Omental fat pad (tissue), 4 donors: ENCODE measurements around the gene QSOX1. TPM values are rescaled to one million over a fixed set of nuclear protein-coding genes. Genes with fewer than 3 reads are reported as not detected.

Source experiments
- ATAC-seq: fragments of 150-250 bp; one replicate; pipeline ENCODE4 v1.9.1; 2016; ENCODE audit warnings: mild to moderate bottlenecking, moderate library complexity; ENCODE audit not compliant: low FRiP score
- DNase-seq: peaks from one replicate; pipeline ENCODE4 v3.0.0-alpha.2; 2019; ENCODE audit warnings: low spot score
- total RNA-seq, 4 donors: library from RNA; depleted of rRNA; stranded (reverse); fragments of >200 nt; gene quantifications; one replicate each; pipeline ENCODE4 v1.1.0, GENCODE V29; 2016
- TF ChIP-seq, protein P1 (sequence below), 3 donors: fragments of 450-650 bp; IDR thresholded peaks; one replicate each; pipeline ENCODE4 v1.5.1; 2016 to 2017; ENCODE audit warnings: antibody characterized with exemption in 3 of 3, mild to moderate bottlenecking in 3 of 3, moderate library complexity in 2 of 3

The QSOX1 gene
- total RNA-seq, 4 donors from 2014 or later = 90.1 to 130 (median 98.4) TPM

DNA sequence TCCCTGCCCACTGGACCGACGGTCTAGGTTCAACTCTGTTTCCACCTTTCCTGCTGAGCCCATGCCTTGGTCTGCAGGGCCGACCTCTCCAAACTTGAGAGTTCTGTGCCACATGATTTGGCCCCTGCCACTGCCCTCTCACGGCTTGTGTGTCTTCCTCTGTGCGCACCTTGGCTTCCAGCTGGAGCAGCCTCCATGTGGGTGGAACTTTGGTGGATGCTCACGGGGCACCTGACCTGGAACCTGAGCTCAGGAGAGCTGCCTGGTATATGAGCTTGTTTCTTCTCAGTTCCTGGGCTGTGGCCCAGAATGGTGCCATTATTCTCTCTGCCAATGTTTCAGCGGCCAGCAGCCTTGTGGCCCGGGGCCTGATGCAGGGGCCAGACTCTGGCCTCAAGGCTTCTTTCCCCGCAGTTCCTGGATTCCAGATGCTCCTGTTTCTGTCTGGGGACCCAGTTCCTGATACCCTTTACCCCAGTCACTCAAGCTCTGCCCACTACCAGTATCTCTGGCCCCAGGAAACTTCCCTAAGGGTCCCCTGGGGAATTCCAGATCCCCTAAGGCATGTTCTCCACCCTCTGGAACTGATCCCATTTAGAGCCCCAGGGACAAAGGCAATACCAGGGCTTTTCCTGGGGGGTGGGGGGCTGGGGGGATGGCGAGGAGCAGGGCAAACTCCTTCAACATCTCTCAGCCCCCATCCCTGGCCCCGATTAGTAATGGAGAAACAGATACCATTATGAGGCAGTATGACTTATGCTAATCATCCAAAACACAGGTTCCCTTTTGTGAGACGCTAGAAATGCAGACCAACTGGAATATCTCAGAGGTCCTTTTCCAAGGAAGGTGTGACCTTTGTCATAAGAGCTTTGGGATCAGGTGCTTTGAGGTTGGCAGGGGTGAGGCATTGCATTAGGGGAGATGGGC, 11.1 kb downstream of the QSOX1 start:
- no peak for DNase-seq
- TF ChIP-seq, protein P1, sequence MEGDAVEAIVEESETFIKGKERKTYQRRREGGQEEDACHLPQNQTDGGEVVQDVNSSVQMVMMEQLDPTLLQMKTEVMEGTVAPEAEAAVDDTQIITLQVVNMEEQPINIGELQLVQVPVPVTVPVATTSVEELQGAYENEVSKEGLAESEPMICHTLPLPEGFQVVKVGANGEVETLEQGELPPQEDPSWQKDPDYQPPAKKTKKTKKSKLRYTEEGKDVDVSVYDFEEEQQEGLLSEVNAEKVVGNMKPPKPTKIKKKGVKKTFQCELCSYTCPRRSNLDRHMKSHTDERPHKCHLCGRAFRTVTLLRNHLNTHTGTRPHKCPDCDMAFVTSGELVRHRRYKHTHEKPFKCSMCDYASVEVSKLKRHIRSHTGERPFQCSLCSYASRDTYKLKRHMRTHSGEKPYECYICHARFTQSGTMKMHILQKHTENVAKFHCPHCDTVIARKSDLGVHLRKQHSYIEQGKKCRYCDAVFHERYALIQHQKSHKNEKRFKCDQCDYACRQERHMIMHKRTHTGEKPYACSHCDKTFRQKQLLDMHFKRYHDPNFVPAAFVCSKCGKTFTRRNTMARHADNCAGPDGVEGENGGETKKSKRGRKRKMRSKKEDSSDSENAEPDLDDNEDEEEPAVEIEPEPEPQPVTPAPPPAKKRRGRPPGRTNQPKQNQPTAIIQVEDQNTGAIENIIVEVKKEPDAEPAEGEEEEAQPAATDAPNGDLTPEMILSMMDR (IDR thresholded peaks at IDR 0.05) = no peak
- no peak for ATAC-seq

DNA sequence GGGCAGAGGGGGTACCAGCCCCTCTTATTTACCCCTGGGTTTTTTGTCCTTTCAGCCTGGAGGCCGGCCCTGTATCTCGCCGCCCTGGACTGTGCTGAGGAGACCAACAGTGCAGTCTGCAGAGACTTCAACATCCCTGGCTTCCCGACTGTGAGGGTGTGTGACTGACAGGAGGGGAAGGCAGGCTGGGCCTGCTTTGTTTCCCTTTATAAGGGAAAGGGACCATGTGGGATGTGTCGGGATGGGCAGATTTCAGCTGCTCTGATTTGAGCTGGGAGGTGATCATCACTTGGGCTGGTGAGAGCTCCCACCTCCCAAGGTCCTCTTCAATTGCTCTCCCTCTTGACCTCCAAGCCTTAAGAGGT, 11.7 kb downstream of the QSOX1 start:
- DNase-seq (no peak), ATAC-seq (no peak)
- TF ChIP-seq, protein P1 (IDR thresholded peaks at IDR 0.05) = no peak

DNA sequence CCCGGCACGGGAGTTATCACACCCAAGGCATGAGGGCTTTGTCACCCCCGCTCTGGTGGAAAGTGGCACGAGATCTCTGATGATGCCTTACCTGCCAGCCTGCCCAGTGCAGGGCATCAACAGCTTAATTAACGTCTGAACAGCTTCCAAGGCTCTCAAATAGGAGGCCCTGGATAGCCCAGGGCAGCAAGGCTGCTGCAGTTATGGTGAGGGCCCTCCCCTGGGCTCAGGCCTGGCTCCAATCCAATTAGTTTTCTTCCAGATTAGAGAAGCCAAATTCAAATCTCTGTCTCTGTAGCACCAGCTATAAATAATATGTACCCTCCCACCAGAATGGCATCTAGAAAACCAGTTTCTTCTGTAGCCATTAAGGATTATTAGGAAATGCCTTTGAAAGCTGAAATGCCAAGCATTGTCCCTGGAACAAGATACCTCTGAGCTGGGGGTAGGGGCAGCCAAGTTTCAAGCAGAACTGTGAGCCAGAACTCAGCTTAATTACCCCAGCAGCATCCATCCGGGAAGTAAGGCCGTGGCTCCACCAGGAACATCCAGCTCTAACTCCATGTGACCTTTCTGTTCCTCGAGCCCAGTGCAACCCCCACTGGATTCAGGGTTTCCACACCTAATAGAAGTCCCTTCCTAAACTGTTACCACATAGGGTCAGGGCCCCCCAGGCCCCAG, 12.5 kb downstream of the QSOX1 start:
- no peak for DNase-seq
- ATAC-seq = peak; percentile 55
- TF ChIP-seq, protein P1 (IDR thresholded peaks at IDR 0.05) = no peak

DNA sequence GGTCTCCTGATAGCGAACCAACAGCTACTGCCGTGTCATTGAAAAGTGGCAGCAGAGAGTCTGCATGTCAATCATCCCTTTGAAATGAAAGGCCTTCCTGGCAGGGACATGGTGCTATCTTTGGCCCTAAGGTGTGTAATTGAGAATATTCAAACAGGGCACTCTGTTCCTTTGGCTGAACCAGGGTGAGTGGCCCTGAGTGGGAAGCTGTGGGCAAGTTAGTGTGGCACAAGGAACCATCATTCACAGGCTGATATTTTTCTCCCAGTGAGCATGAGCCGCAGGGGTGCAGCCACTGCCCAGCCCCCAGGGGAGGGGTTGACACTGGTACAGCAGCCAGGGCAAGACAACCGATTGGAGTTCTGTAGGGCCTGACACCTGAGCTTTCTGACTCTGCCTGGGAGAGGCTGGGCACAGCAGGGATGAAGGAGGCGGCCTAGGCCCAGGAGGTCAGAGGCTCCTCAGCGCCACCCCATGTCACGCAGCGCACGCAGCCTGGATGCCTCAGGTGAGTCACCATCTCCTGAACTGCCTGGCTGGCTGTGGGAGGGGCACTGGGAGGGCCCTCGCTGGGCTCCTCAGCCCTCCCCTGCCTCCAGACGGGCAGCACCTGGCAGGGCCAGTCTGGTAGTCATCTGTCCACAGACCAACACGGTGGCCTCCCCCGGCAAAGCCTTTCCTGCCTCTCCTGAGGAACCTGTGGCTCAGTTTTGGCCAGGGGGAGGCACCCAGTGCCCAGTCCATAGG, 13.2 kb downstream of the QSOX1 start:
- ATAC-seq (peak; percentile 70), DNase-seq (no peak)
- TF ChIP-seq, protein P1 (IDR thresholded peaks at IDR 0.05) = no peak

DNA sequence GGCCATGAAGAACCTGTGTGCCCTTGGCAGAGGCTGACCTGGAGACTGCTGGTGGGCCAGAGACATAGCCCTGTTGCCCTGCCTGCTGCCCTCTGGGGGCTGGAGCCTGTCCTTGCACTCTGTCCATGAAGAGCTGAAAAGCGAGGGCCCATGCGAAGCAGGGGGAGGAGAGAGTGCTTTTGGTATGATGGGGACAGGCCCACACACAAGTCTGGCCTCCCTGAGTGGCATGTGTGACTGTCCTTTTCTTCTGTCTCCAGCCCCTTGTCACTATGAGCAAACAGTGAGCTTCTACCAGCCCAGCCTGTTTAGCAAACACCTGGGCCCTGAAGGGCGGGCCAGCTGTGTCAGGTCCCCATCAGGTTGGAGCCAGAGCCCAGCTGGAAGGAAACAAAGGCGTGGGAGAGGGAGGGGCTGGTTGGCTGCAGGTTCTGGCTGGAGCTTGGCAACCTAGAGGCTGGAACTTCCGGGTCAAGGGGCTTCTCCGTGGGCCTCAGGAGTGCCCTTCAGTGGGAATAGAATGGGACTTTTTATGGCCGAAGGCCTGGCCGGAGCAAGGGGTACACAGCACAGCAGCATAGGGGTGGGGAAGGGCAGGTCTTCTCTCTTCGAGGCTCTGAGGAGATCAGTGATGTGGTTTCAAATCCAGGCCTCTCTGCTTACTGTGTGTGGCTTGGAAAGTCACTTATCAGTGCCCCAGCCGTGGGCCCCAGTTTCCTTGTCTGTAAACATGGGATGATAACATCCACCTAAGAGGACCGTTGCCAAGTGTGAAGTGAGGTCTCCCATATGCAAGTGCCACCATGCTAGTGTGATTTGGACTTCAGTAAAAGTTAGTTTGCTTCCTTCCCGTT, 14.3 kb downstream of the QSOX1 start:
- DNase-seq = no peak

More for the DNA sequence above, 14.3 kb downstream of the QSOX1 start:
- ATAC-seq = no peak
- TF ChIP-seq, protein P1 (IDR thresholded peaks at IDR 0.05) = no peak
